ENCODE results near the gene BDH1. TPM values are rescaled to one million over a fixed set of nuclear protein-coding genes. Genes with fewer than 3 reads are reported as not detected.
"Not testable (repeated sequence)": the region's sequence is repeated elsewhere in the genome, so short reads cannot be mapped to it uniquely, and the experiment has no call there.

Gene BDH1
- total RNA-seq, 6 donors from 2014 or later: 13.5 to 30.4 (median 23.0) TPM

DNA sequence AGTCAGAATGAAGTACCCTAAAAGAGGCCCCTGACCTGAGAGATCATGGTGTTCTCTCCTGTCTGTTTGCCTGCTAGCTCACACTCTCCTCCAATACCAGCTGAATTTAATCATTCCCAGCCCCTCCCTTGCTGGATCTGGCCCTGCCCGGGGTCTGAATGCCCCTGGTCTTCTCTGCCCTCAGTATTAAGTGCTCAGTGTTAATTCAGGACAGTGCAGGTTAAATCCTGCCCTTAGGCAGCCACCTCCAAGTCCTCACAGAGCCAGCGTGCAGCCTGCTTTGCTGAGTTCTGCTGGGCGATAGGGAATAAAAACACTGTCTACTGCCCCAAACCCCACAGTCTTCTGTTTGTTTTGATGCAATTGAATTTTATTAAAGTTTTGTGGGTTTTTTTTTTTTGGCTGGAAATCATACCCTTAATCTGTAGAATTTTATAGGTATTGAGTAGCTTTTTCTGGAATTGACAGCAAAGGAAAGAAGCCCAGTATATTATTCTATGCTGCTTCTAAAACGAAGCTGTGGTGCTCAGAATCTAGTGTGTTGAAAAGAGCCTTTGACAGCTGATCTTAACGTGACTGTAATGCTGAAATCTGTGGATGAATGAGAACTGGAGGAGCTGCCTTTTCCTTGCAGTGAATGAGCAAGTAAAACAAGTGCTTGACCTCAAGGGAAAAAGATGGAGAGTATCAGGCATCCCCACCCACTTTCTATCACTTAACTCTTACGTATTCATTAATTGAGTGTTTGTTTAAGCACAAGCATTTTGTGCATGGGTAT is 12.3 kb upstream of the BDH1 start:
- H3K4me3 ChIP-seq: no peak overlapping the region
- TF ChIP-seq POLR2A (IDR thresholded peaks at IDR 0.05) (no peak), POLR2AphosphoS5 (IDR thresholded peaks at IDR 0.05) (no peak), EP300 (IDR thresholded peaks at IDR 0.05) (no peak)
- TF ChIP-seq, protein P1, sequence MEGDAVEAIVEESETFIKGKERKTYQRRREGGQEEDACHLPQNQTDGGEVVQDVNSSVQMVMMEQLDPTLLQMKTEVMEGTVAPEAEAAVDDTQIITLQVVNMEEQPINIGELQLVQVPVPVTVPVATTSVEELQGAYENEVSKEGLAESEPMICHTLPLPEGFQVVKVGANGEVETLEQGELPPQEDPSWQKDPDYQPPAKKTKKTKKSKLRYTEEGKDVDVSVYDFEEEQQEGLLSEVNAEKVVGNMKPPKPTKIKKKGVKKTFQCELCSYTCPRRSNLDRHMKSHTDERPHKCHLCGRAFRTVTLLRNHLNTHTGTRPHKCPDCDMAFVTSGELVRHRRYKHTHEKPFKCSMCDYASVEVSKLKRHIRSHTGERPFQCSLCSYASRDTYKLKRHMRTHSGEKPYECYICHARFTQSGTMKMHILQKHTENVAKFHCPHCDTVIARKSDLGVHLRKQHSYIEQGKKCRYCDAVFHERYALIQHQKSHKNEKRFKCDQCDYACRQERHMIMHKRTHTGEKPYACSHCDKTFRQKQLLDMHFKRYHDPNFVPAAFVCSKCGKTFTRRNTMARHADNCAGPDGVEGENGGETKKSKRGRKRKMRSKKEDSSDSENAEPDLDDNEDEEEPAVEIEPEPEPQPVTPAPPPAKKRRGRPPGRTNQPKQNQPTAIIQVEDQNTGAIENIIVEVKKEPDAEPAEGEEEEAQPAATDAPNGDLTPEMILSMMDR (IDR thresholded peaks at IDR 0.05): no peak
- no peaks in the 10 kb centered on the region for H3K36me3 ChIP-seq
- no peaks in the 10 kb centered on the region for H3K4me1 ChIP-seq
- 49 to 59% methylated on average over 6 of the region's 6 CpGs for WGBS, 2 donors
- DNase-seq: no peak
- ATAC-seq (ENCODE audit: low FRiP score in 2 of 2): no peak
- no peak overlapping the region for H3K27ac ChIP-seq
- no peaks in the 10 kb centered on the region for H3K27me3 ChIP-seq
- peaks cover 0 to 5% (median 2%) of the 10 kb centered on the region in 4 donors for H3K9me3 ChIP-seq

DNA sequence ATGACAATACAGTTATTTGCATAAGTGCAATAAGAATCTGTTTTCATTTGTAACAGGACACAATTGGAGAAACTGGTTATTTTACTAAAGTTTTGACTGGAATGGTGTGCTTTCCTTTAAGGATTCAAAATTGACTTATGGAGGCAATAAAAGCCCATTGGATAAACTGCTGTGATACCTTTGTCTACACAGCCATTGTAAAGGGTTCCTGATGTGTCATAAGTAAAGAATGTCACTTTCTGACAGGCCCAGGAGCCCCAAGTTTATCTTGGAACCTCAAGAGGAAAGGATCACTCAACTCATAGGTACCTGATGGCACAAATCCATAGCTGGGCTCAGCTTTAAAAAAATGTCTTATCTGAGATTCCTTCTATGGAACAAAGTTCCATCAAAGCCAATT is 10.4 kb upstream of the BDH1 start:
- not testable (repeated sequence) for DNase-seq; ATAC-seq (ENCODE audit: low FRiP score in 2 of 2); H3K27me3 ChIP-seq; H3K36me3 ChIP-seq; H3K27ac ChIP-seq; H3K4me3 ChIP-seq; H3K4me1 ChIP-seq; H3K9me3 ChIP-seq

DNA sequence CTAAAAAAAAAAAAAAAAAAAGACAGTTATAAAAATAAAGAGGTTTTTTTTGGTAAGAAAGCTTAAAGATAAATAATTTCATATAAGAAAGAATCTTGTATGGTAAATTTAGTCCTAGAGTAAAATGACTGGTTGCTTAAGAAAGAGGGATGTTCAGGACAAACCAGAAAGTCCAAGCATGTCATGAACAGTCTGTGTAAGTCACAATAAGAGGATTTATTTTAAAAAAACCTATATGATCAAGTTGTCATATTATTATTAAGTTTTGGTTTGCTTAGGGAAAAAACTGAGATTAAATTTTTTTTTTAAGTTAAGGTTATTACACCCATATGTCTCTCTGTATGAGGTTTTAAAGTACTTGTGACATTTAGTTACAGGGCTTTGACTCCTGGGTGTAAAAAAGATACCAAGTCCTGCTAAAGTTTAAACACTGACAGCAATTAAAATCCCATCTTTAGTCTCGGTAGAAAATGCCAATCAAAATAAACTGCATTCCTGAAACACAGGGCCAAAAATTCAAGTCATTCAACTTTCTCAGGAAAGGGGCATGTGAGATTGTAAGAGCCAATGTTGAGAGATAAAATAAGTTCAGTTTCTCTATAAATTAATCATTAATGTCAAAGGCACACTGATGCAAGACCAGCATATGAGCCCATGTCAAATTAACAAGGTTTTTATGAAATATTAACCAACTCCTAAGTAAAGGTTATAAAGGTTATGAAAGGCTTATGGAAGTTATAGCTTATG is 8.5 kb upstream of the BDH1 start:
- H3K9me3 ChIP-seq: peaks cover 0 to 5% (median 2%) of the 10 kb centered on the region in 4 donors
- DNase-seq (no peak), ATAC-seq (ENCODE audit: low FRiP score in 2 of 2) (no peak)
- TF ChIP-seq, protein P1 (IDR thresholded peaks at IDR 0.05): no peak
- no peak for TF ChIP-seq EP300 (IDR thresholded peaks at IDR 0.05)
- no peak for TF ChIP-seq POLR2AphosphoS5 (IDR thresholded peaks at IDR 0.05)
- no peaks in the 10 kb centered on the region for H3K27me3 ChIP-seq
- H3K4me1 ChIP-seq: no peaks in the 10 kb centered on the region
- no peak overlapping the region for H3K27ac ChIP-seq
- no peaks in the 10 kb centered on the region for H3K36me3 ChIP-seq
- no peak overlapping the region for H3K4me3 ChIP-seq
- WGBS, 2 donors: 81 to 85% methylated on average over 1 of the region's 1 CpG

DNA sequence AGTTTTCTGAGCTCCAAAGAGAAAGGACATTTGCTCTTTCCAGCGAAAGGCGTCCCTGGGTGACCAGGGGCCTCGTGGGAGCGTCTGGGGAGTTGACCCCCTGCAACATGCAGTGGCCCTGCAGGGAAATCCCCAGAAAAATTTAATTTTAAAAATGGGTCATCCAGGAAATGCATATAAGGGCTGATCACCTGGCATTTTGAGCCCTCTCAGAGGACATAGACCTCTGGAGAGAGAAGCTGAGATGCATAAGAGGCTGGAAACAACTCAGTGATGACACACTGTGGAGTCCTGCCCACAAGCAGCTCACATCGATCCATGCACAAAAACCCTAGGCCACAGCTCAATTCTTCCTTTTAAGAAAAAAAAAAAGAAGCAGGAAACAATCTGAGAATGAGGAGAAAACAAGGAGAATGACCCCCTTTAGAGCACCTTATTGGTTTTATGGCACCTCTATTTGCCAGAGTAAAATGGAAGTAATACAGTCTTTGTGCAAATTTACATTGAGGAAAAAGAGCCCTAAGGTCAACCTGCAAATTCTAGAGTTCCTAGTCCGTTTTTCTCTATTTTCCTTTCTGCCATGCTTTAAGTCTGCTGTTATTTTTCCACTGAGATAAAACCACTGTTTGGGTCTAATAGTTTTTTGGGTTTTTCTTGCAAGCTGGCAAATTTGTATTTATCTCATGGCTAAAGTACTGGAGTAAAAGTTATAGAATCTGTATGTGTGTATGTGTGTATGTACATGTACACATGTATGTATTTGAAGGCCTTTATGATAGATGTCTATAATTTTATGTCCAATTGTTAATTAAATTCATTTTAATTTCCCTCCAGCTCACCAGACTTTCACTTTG is 6.9 kb upstream of the BDH1 start:
- no peaks in the 10 kb centered on the region for H3K27me3 ChIP-seq
- 84 to 88% methylated on average over 6 of the region's 6 CpGs for WGBS, 2 donors
- H3K9me3 ChIP-seq: peaks cover 0 to 5% (median 2%) of the 10 kb centered on the region in 4 donors
- no peaks in the 10 kb centered on the region for H3K4me1 ChIP-seq
- TF ChIP-seq, protein P1 (IDR thresholded peaks at IDR 0.05): no peak
- TF ChIP-seq POLR2A (IDR thresholded peaks at IDR 0.05) (no peak), POLR2AphosphoS5 (IDR thresholded peaks at IDR 0.05) (no peak), EP300 (IDR thresholded peaks at IDR 0.05) (no peak)
- DNase-seq (no peak), ATAC-seq (ENCODE audit: low FRiP score in 2 of 2) (no peak)
- no peak overlapping the region for H3K4me3 ChIP-seq
- no peak overlapping the region for H3K27ac ChIP-seq
- H3K36me3 ChIP-seq: no peaks in the 10 kb centered on the region

DNA sequence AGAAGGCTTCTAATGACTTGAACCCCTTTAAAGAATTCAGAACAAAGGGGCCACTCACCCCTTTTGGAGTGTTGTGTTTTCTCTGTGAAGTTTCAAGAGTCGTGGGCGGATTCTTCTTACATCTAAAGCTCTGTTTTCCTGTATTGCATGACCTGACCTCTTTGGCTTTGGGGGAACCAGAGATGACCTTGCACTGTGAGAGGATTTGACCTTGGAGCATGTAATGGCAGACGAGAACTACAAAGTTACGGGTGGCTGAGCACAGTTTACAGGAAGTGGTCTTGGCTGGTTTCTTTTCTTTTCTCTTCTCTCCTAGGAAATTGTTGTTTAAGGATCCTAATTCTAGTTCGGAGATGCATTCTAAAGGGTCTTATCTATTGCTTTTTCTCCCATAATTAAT is 6.2 kb upstream of the BDH1 start:
- no peak overlapping the region for H3K27ac ChIP-seq
- no peak overlapping the region for H3K4me3 ChIP-seq
- no peaks in the 10 kb centered on the region for H3K4me1 ChIP-seq
- peaks cover 0 to 5% (median 2%) of the 10 kb centered on the region in 4 donors for H3K9me3 ChIP-seq
- DNase-seq (no peak), ATAC-seq (ENCODE audit: low FRiP score in 2 of 2) (no peak)
- H3K27me3 ChIP-seq: no peaks in the 10 kb centered on the region
- H3K36me3 ChIP-seq: no peaks in the 10 kb centered on the region
- 58 to 63% methylated on average over 5 of the region's 5 CpGs for WGBS, 2 donors
- TF ChIP-seq EP300 (IDR thresholded peaks at IDR 0.05): no peak
- TF ChIP-seq POLR2AphosphoS5 (IDR thresholded peaks at IDR 0.05): no peak
- no peak for TF ChIP-seq POLR2A (IDR thresholded peaks at IDR 0.05)
- TF ChIP-seq, protein P1 (IDR thresholded peaks at IDR 0.05): no peak

All from upper lobe of left lung (tissue), 6 donors.